HCT116 (cell line): ENCODE measurements around the gene PFKFB2. TPM values are rescaled to one million over a fixed set of nuclear protein-coding genes. Genes with fewer than 3 reads are reported as not detected.
A peak's percentile ranks its signal among the peaks of the same experiment; 100 is the strongest.

ENCODE experiments used
- ATAC-seq: fragments of 200-7000 bp; cut with Tn5 transposase; 2 replicates; pipeline ENCODE4 v1.9.1; 2020; ENCODE audit warnings: mild to moderate bottlenecking, moderate library complexity
- BruUV-seq: library from RNA; stranded (reverse); fragments of 400-500 nt; replicated peaks from 2 replicates; lab custom pipeline; 2021; lab: Mats Ljungman, UMichigan
- CTCF ChIA-PET: fragments of 300-600 bp; sonication (Branson Sonifier 250); formaldehyde crosslinking; loops from one replicate; lab custom pipeline; 2021; ENCODE audit warnings: antibody characterized with exemption; lab: Charles Lee
- POLR2A ChIA-PET: fragments of 300-600, 350-600 bp; sonication (Branson Sonifier 250); formaldehyde crosslinking; loops from one replicate; lab custom pipeline; 2021; ENCODE audit warnings: antibody characterized with exemption; lab: Charles Lee
- RAD21 ChIA-PET, 2 experiments: fragments of 300-600 bp; sonication (Branson Sonifier 250); formaldehyde crosslinking; loops; one replicate each; lab custom pipeline; 2023; ENCODE audit warnings: low total read pairs in 2 of 2; ENCODE audit not compliant: uncharacterized antibody in 2 of 2, unreplicated experiment in 2 of 2, low non-redundant PET in 1 of 2; lab: Charles Lee
- DNase-seq: peaks from one replicate; pipeline ENCODE4 v3.0.0-alpha.2; 2010; ENCODE audit warnings: low read depth, low spot score
- H2AFZ ChIP-seq: fragments of 200-600 bp; shearing (Covaris generic), sonication (generic); 2 replicates; pipeline ENCODE4 v1.6.1; 2017; ENCODE audit warnings: low read depth, mixed run types, mixed read lengths, antibody characterized with exemption, low read length; ENCODE audit not compliant: poor library complexity, severe bottlenecking
- H3K27ac ChIP-seq: 2 replicates; pipeline ENCODE4 v1.5.1; 2012; ENCODE audit warnings: low read depth, low read length
- H3K27me3 ChIP-seq: fragments of 200-600 bp; sonication (generic); 2 replicates; pipeline ENCODE4 v1.6.1; 2016; ENCODE audit warnings: mixed run types, low read length, mixed read lengths; ENCODE audit not compliant: insufficient read depth
- H3K36me3 ChIP-seq, 2 experiments: fragments of 200-500 bp in 1 of 2; fragments of 200-600 bp in 1 of 2; sonication (Bioruptor generic) in 1 of 2; sonication (generic) in 1 of 2; 2 replicates each; pipeline versions ENCODE4 v1.5.1 to v1.6.1; 2014 to 2016; ENCODE audit warnings: low read length in 2 of 2, inconsistent platforms in 1 of 2, mixed read lengths in 1 of 2, mixed run types in 1 of 2; ENCODE audit not compliant: insufficient read depth in 2 of 2, control insufficient read depth in 1 of 2
- H3K4me1 ChIP-seq, 2 experiments: fragments of 200-600 bp in 1 of 2; sonication (generic) in 1 of 2; 2 replicates each; pipeline versions ENCODE4 v1.5.1 to v1.6.1; 2012 to 2017; ENCODE audit warnings: low read length in 2 of 2, inconsistent platforms in 1 of 2, mild to moderate bottlenecking in 1 of 2, mixed read lengths in 1 of 2, mixed run types in 1 of 2, moderate library complexity in 1 of 2; ENCODE audit not compliant: insufficient read depth in 2 of 2, control insufficient read depth in 1 of 2
- H3K4me2 ChIP-seq: fragments of 200-600 bp; sonication (generic); 2 replicates; pipeline ENCODE4 v1.6.1; 2017; ENCODE audit warnings: mixed run types, low read length, mixed read lengths
- H3K4me3 ChIP-seq, 2 experiments: fragments of 200-600 bp in 1 of 2; sonication (generic) in 1 of 2; replicated peaks in 1 of 2; 2 replicates each; pipeline ENCODE4 v1.5.1; 2011 to 2016; ENCODE audit warnings: low read length in 2 of 2, control low read depth in 1 of 2, low read depth in 1 of 2, mild to moderate bottlenecking in 1 of 2, mixed read lengths in 1 of 2, mixed run types in 1 of 2
- H3K79me2 ChIP-seq: fragments of 200-600 bp; sonication (generic); 2 replicates; pipeline ENCODE4 v1.6.1; 2017; ENCODE audit warnings: mild to moderate bottlenecking, mixed run types, low read length, moderate library complexity, mixed read lengths; ENCODE audit not compliant: insufficient read depth
- H3K9ac ChIP-seq: fragments of 200-600 bp; sonication (generic); 2 replicates; pipeline ENCODE4 v1.6.1; 2016; ENCODE audit warnings: low read length, mixed read lengths
- H3K9me2 ChIP-seq: fragments of 200-600 bp; sonication (generic), shearing (Covaris generic); 2 replicates; pipeline ENCODE4 v1.6.1; 2017; ENCODE audit warnings: mixed run types, mild to moderate bottlenecking, moderate library complexity; ENCODE audit not compliant: insufficient read depth
- H3K9me3 ChIP-seq, 2 experiments: fragments of 200-500 bp in 1 of 2; fragments of 200-600 bp in 1 of 2; sonication (Bioruptor generic) in 1 of 2; sonication (generic) in 1 of 2; 2 replicates each; pipeline ENCODE4 v1.6.1; 2014 to 2017; ENCODE audit warnings: low read length in 2 of 2, mixed read lengths in 2 of 2, inconsistent platforms in 1 of 2, low read depth in 1 of 2, mild to moderate bottlenecking in 1 of 2, mixed run types in 1 of 2, moderate library complexity in 1 of 2; ENCODE audit not compliant: control insufficient read depth in 1 of 2, insufficient read depth in 1 of 2
- H4K20me1 ChIP-seq: fragments of 200-600 bp; sonication (generic), shearing (Covaris generic); 2 replicates; pipeline ENCODE4 v1.6.1; 2017; ENCODE audit warnings: mixed run types, mild to moderate bottlenecking, moderate library complexity; ENCODE audit not compliant: insufficient read depth
- EGR1 ChIP-seq: IDR thresholded peaks from 2 replicates; pipeline ENCODE4 v1.6.1; 2012; ENCODE audit warnings: low read depth
- ELF1 ChIP-seq: IDR thresholded peaks from 2 replicates; pipeline ENCODE4 v1.6.1; 2012; ENCODE audit warnings: low read depth, borderline replicate concordance
- FOSL1 ChIP-seq: IDR thresholded peaks from 2 replicates; pipeline ENCODE4 v1.6.1; 2012; ENCODE audit warnings: low read depth
- JUND ChIP-seq: IDR thresholded peaks from 2 replicates; pipeline ENCODE4 v1.6.1; 2012
- POLR2AphosphoS5 ChIP-seq: IDR thresholded peaks from 2 replicates; pipeline ENCODE4 v1.6.1; 2011; ENCODE audit warnings: mild to moderate bottlenecking, low read depth, low read length, moderate library complexity
- REST ChIP-seq: IDR thresholded peaks from 2 replicates; pipeline ENCODE4 v1.6.1; 2012; ENCODE audit warnings: low read depth
- SRF ChIP-seq: IDR thresholded peaks from 2 replicates; pipeline ENCODE4 v1.6.1; 2012; ENCODE audit warnings: low read depth
- YY1 ChIP-seq: IDR thresholded peaks from 2 replicates; pipeline ENCODE4 v1.6.1; 2011; ENCODE audit warnings: low read length, low read depth, moderate library complexity, mild to moderate bottlenecking; ENCODE audit not compliant: insufficient replicate concordance; ENCODE audit errors: extremely low read depth
- ZFX ChIP-seq: fragments of 450-650 bp; IDR thresholded peaks from 2 replicates; pipeline ENCODE4 v1.6.1; 2017
- ZNF274 ChIP-seq: fragments of 200-500 bp; sonication (Bioruptor generic); IDR thresholded peaks from 2 replicates; pipeline ENCODE4 v1.6.1; 2014; ENCODE audit warnings: mild to moderate bottlenecking, low read depth, low read length, inconsistent platforms
- intact Hi-C: fragments of 100-400 bp; cut with micrococcal nuclease; formaldehyde crosslinking; loops from 2 replicates; pipeline ENCODE4 v1.10.0; 2022
- total RNA-seq: library from RNA; stranded (reverse); gene quantifications from one replicate; pipeline ENCODE4 v1.2.1, GENCODE V29; 2021; ENCODE audit not compliant: unreplicated experiment

PFKFB2 gene
- total RNA-seq, 1 experiment from 2014 or later: 13.9 TPM

- Histone ChIP-seq H4K20me1 (no peaks in the 10 kb centered on the region), H3K9me2 (no peaks in the 10 kb centered on the region), H3K4me1 (peaks cover 50 to 100% of the 10 kb centered on the region in 2 experiments), H3K27me3 (no peaks in the 10 kb centered on the region), H3K9me3 (no peaks in the 10 kb centered on the region), H3K4me2 (peak overlapping the region; percentile 68), H2AFZ (no peak overlapping the region), H3K9ac (no peak overlapping the region), H3K79me2 (peaks cover 3% of the 10 kb centered on the region; the same call in 1 of the 2 replicates), H3K27ac (no peak overlapping the region), H3K36me3 (no peaks in the 10 kb centered on the region), H3K4me3 (no peak overlapping the region)
- no peak for TF ChIP-seq JUND
- TF ChIP-seq FOSL1: no peak
- no peak for TF ChIP-seq POLR2AphosphoS5
- TF ChIP-seq REST: no peak
- TF ChIP-seq EGR1: no peak
- TF ChIP-seq ELF1: no peak
- TF ChIP-seq ZFX: no peak
- no peak for TF ChIP-seq ZNF274
- TF ChIP-seq YY1: no peak
- no peak for TF ChIP-seq SRF
- no peak for DNase-seq
- ChIA-PET POLR2A (interaction anchor here (1.3 to 1.5 kb wide), 2 partner anchors 21 to 24 kb away, joined by 3 to 5 read pairs; partner anchors contain the start of gene PFKFB2), RAD21 (no interaction called here), CTCF (no interaction called here)
- no peak for ATAC-seq
- intact Hi-C loops: no loop called here
- BruUV-seq: no TSS peak
Measured at GRCh38 chr1:207028884-207029650, 24.0 kb upstream of the PFKFB2 start.
